Measurements from ENCODE around the gene CENPP.

The CENPP gene

DNA sequence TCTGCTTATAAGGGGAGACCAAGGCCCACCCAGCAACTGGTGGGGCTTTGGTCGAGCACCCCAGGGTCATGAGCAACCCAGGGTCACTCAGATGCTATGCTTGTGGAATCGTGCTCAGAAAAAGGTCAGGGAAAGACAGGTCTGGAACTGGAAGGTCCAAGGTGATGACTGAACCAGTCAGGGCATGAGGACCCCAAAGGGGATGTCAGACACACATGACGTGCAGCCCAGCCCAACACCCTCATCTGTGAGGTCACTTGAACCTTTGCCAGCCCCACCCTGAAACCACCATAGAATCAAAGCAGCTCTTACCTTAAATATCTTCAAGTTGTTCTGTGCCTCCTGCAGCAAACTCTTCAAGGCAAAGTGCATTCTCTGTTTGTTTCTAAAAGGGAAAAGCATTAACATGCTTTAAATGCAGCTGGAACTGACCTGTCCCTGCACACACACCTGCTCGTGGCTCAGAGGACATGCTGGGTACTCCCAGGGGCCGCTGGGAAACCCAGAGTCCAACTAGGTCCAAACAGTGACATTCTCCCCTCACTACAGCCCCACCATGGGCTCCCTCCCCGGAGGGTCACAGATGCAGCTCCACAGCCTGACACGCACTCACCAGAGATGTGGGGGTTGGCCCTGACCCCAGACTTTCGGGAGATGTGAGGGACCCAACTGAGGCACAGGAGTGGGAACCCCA is 314.8 kb downstream of the CENPP start:
- DNase-seq (ENCODE audit: low read depth), result no peak

DNA sequence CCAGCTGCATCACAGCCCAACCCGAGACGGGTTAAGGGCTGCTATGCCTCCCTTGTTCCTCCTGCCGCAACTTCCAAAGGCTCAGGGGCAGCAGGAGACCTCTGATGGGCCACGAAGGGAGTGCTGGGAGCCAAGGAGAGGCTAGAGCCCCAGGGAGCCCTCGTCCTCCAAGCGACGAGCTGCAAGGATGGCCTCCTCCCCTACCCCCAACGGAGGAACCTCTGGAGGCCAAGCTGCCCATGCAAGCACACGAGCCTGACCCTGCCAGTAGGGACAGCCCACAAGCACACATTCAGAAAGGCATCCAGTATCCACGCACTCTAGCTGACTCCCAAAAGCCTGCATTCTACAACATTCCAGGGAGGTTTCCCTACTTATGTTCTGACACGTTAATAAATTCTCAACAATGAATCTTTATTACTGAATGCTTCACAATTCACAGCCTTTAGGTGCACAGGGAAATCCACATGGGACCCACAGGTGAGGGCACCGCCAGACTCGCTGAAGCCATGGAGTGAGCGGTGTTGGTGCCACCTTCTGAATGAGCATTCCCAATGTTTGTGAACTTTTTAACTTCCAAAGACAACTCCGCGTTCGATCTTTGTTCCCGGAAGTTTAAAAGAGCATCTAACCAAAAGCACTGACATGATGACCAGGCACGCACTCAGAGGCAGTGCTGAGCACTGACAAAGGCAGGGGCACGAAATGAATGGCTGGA is 315.5 kb downstream of the CENPP start:
- no peak for DNase-seq (ENCODE audit: low read depth)

DNA sequence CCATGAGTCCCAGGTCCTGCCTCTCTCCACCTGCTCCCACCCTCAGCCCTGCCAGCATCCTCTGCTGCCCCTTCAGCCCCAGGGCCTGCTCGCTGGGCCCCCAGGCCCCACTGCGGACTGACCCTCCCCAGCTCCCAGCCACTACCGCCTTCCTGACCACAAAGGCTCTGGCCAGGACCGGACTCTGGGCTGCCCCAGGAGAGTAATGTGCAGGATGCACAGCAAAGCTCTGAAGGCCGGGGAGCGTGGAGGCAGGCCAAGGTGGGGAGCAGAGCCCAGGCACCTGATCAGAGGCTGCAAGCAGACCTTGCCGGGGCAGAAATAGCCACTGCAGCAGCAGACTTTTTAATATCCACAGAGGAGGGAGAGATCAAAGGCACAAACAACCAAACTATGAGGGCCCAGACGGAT is 316.3 kb downstream of the CENPP start:
- DNase-seq (ENCODE audit: low read depth), result no peak

DNA sequence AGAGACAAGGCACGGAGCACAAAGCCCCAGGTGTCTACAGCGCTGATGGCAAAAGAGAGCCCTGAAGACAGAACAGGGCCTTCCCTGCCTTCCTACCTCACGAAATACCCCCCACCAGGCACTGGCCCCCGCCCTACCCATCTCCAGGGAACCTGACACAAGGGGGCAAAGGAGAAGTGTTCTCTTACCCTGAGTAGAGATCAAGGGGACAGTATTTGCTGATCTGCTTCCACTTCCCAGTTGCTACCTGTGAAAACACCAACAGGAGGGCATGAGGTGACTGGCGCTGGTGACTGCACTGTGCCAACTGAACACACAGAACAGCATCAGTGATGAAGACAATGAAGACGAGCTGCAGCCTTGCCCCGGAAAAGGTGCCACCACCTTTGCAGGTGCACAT is 316.8 kb downstream of the CENPP start:
- DNase-seq (ENCODE audit: low read depth), result no peak

DNA sequence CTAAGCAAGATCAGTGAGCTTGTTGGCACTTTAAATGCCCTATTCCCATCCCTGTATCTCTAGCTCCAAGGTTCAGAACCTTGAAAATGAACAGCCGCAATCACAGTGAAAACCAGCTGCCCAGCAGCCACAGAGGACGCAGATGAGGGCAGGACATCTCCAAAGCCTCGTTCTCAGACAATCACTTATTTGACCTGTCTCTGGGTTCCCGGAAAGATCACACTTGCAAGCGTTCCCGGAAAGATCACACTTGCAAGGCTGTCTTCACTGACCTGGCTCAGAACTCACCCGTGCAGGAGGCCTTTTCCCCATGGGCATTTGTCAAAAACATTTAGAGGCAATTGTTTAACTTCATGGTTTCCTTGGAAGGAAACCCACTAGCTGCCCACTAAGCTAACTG is 318.5 kb downstream of the CENPP start:
- no peak for DNase-seq (ENCODE audit: low read depth)

DNA sequence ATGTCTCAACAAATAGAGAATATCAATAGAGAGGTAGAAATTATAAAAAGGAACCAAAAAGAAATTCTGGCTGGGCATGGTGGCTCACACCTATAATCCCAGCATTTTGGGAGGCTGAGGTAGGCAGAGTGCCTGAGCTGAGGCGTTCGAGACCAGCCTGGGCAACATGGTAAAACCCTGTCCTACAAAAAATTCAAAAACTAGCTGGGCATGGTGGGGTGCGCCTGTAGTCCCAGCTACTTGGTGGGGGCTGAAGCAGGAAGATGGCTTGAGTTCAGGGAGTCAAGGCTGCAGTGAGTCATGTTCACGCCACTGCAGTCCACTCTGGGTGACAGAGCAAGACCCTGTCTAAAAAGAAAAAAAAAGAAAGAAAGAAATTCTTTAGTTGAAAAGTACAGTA is 319.3 kb downstream of the CENPP start:
- no peak for DNase-seq (ENCODE audit: low read depth)

DNA sequence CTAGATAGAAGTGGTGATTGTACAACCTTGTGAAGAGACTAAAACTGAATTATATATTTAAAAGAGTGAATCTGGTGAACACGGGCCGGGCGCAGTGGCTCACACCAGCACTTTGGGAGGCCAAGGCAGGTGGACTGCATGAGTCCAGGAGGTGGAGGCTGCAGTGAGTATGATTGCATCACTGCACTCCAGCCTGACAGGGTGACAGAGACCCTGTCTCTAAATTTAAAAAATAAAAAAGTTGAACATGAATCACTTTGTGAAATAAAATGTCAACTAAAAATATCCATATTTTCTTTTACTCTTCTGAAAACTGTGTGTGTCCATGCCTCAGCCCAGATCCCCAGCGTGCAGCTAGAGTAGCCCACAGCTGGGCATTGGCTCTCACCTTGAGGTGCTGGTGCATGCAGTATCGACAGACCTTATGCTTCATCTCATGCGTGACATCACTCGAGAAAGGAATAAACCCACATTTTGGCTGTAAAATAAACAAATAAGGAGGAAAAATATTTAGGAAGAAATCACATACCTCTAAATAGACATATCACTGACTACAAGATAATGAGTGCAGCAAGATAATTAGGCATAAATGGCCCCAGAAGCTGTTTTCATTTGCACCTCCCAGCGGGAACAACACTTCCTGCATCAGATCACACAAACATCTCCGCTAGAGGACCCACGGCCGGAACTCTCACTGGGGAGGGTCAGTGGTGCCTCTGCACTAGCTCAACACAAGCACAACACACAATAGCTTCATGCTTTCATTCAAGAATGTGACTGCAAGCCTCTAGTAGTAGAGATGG is 322.1 kb downstream of the CENPP start:
- DNase-seq (ENCODE audit: low read depth), result no peak

DNA sequence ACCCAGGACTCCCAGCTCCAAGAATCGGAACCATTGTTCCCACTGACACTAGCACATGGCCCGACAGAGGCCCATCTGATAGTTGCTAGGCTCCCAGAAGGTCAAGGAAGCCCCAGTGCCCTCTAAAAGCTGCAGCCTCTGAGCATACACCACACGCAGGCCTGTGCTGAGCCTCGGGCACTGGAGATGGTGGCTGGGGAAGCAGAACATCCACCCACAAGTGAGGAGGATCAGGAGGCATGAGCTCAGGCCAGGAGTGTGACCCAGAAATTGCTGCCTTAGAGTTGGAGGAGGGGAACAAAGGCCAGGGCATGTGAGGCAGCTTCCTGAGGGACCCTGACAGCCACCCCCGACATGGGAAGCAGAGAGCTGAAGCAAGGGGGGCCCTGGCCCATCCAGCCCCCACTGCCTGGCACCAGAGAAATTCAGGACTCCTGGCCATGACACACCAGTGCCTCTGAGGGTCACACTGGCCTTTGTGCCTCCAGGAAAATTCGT is 322.8 kb downstream of the CENPP start:
- no peak for DNase-seq (ENCODE audit: low read depth)

DNA sequence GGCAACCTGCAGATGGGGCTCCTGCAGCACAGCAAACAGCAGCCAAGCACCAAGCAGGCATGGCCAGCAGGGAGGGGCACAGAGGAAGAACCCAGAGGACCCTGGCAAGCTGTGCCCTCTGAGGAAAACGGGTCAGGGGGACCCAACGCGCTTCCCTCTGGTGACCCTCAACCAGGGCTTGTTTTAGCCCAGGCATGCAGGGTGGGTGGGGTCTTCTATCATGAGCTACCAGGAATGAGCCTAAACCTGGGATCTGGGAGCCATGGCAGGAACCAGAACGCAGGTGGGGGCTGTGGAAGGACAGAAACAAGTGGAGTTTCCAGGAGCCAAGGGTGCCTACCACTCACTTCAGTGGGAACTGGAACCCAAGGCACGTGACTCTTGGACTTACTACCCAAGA is 323.3 kb downstream of the CENPP start:
- DNase-seq (ENCODE audit: low read depth), result no peak

DNA sequence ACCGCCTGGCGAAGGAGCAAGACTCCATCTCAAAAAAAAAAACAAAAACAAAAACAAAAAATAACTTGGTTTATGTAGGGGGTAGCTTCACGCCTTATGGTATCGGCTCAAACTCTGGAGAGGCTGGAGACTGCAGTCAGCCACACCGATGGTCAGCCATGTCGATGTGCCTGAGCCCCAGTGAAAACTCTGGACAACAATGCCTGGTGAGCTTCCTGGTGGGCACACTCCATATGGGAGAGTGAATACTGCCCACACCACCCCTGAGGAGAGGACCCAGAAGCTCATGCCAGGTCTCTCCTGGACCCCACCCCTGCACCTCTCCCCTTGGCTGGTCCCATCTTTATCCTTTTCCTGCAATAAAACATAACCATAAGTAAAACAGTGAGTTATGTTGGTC is 324.5 kb downstream of the CENPP start:
- DNase-seq (ENCODE audit: low read depth), result no peak

DNA sequence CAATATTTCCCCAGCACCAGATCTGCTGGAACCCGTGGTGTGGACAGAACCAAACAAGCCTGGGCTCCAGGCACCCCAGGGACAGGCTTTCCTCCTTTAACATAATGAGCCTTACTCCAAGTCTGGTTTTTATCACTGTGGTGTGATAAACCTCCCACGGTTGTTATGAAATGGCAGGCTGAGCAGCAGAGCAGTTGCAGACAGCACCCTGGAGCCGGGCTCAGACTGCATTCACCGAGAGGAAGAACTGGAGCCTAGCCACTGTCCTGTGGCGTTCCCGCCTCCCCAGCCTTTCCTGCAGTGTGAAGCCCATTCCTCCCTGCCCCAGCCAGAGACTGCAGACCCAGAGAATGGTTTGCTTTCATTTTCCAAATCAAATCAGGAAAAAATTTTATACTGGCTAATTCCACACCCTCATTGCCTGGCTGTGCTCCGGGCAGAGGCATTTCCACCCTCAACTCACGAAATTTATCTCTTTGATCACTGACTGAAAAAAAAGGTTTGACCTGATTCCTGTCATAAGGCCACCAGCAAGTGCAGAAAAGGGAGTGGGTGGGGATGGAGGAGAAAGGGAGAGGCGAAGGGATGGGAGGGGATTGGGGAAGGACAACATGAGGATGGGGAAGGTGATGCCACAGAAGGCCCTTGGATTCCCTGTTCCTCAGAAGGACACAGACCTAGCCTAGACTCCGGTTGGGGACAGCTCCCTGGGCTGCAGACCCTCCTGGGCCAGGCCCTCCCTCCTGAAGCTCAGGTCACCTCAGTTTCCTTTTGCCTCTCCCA is 325.3 kb downstream of the CENPP start:
- no peak for DNase-seq (ENCODE audit: low read depth)

DNA sequence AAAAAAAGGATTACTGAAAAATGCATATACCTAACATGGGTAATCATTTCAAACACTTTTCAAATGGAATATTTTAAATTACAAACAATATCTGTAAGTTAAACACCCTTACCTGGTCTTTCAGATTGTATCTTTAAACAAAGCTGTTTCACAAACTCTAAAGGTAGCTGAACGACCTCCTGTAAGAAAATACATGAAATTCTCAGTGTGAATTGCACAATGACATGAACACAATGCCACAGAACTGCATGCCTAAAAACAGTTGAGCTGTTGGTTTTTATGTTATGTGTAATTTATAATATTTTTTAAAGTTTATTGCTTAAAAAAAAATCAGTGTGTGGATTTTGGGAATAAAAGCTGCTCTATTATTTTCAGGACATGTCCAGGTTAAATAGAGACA is 326.7 kb downstream of the CENPP start:
- no peak for DNase-seq (ENCODE audit: low read depth)

DNA sequence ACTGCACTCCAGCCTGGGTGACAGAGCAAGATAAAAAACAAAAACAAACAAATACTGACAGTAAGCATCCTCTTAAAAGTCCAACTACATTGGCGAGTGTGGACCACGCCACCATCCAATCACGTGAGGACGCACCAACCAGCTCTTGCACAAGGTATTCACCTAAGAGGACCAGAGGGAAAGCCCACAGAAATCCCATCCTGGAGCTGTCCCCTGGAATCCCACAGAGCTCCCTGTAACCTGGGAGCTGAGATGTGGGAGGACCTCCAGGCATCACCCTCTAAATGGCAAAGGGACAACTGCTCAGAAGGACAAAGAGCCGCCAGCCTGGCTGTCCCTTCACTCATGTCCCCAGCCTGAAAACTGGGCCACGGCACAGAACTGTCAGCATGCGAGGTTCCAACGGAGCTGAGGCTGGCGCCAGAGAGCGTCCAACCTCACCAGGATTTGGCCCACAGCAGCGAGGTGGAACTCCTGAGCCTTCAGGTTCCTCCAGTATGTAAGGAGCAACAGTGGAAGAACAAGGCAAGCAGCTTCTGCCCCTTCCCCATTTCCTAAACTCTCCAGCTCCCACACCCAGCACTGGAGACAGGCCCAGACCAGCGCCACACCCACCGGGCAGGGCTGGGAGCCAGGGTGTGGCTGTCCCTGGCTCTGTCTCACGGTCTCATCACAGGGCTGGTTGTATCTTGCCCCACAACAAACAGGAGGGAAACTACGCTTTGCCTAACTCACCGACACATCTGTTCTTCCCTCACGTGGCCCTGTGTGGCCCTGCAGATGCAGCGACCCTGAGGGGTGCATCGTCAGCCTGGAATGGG is 328.9 kb downstream of the CENPP start:
- no peak for DNase-seq (ENCODE audit: low read depth)

DNA sequence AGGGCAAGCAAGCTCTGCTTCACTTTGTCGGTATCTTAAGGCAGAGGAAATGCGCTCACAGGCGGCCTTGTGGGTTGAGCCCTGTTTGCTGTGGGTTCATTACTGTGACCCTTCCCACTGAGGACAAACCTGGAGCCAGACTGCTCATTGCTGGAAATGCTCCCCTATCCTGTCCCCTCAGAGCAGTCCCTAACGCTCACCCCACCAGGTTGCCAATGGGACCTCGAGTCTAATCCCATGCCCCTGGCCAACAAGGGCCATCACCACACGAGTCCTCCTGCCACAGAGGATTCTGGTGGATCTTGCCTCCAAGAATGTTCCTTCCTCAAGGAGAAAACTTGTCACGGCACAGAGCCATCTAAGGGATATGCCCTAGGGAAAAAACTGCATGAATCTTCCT is 329.6 kb downstream of the CENPP start:
- DNase-seq (ENCODE audit: low read depth), result no peak

DNA sequence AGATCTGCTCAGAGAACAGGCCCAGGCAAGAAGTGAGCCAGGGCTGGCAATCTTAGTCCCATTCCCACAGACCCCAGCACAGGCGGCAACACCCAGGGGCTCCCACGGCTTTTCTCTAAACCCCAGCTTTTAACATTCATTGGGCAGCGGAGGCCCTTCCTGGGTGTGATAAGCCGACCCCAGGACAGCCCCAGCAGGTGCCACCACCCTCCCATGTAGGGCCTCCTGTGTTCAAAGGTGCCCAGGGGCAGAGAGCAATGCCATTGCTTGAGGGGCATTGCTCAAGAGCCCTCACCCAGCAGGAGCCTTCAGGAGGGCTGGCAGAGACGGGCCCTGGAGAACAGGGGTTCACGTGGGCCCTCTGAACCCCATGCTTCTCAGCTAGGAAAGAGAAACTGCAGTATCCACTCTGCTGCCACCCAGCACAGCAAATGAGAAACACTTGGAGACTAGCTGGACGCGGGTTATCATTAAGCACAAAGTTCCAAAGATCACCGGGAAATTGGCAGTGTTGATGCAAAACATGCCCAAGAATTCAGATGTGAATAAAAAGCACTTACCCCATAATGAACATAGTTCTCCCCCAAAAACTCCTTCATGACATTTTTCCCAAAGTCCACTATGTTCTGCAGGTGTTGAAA is 330.3 kb downstream of the CENPP start:
- DNase-seq (ENCODE audit: low read depth), result no peak

DNA sequence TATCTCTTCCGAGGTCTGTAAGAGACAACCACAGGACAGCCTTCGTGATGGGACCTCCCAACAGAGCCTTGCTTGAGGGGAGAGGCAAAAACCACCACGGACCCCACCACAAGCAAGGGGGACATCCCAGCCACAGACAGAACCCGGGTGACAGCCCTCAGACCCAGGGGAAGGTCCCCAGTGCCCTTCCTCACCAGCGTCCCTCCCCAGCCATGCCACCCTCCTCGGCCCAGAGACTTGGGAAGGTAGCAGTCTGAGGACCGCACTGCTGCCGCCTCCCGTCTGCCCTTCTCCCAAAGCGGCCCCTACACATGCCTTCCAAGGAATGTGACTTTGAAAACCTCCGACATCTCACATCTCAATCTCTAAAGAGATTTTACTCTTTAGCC is 330.8 kb downstream of the CENPP start:
- DNase-seq (ENCODE audit: low read depth), result no peak

DNA sequence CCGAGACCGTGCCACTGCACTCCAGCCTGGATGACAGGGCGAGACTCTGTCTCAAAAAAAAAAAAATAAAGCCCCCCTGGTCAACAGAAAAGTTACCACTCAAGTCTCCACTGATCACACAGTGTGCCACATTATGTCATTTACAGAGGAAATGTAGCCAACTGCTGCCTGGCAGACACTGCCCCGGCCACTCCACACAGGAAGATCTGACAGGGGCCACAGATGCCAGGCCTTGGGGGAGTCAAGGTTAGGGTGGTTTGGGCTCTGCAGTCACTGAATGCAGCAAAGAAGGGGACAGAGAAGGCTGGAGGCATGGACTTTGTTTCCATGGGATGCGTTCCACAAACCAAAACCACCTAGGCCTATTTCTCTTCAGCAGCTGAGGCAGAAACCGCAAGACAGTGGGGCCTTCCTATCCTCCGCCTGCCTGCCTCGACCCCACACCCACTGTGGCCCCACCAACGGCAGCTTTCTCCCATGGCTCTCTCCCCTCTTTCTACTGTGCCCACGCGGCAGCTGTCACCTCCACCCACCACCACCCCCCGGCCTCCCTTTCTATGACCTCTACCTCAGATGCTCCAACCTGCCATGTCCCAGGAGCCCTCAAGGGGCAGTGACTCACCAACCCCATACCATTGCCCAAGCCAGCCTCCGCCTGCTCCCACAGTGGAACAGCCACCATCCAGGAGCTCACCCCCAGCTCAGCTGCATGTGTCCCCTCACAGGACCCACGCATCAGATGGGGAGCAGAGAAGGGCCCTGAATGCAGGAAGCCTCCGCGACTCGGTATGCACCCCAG is 331.7 kb downstream of the CENPP start:
- DNase-seq (ENCODE audit: low read depth), result no peak

DNA sequence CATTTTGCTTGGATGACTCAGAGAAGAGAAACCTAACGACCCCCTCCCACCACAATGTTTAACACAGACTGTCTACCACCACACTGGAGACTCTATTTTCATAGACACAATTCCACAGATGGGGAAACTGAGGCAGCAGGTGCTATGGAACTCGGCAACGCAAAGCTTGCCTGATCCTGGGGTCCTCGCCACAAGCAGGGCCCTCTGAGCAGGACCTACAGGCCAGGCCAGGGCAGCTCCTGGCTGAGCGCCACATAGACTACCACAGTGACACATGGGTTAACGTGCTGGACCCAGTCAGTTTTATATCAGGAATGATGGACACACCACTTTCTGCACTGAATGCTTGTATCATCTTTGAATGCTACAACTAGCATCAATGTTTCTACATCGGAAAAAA is 332.4 kb downstream of the CENPP start:
- no peak for DNase-seq (ENCODE audit: low read depth)

DNA sequence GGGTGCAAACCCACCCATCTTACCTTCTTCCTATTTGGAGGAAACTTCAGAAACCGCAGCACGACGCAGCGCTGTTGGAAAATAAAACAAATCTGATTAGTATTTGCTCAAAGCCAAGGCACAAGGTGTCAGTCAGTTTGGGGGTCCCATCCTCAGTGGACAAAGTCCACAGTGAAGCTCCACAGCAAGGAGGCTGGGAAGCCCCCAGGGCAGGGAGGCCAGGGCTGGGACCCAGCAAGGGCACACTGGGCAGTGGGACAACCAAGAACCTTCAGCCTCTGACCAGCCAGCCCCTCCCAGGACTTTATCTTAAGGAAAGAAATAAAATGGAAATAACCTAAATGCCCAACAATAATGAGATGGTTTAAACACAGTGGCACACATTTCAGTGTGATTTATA is 332.9 kb downstream of the CENPP start:
- DNase-seq (ENCODE audit: low read depth), result no peak

DNA sequence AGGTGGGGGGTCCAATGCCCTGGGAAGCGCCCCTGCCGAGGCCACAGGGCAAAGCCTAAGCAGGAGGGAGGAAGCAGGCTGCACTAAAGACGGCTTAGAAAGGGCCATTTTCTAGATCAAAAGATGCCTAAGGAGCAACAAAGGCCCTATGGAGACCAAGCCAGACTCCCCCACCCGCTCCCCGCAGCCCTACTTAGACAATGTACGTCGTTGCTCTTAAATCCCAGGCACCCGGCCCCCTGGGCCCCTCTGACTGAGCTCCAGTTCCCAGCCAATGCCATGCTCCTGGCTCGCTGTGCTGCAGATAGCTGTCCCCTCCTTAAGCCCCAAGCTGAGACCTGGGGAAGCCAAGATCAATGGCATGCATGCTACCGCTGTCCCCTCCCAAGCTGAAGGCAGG is 333.8 kb downstream of the CENPP start:
- no peak for DNase-seq (ENCODE audit: low read depth)

All from stimulated activated CD8-positive, alpha-beta memory T cell treated with anti-CD3 and anti-CD28 coated beads, Interleukin-12 subunit alpha, Interleukin-12 subunit beta, amount 100 ng/mL, for 1 hour (primary cell).